ENCODE results near the gene KRT83.
A peak's percentile ranks its signal among the peaks of the same experiment; 100 is the strongest.
"Not testable (repeated sequence)": the region's sequence is repeated elsewhere in the genome, so short reads cannot be mapped to it uniquely, and the experiment has no call there.

KRT83 gene

GRCh38 chr12:52306731-52307130 is 14.5 kb downstream of the KRT83 start:
- Histone ChIP-seq H3K9me2 (replicated peaks; ENCODE audit: control insufficient read depth, low read length) (no peaks in the 10 kb centered on the region), H3K4me1 (ENCODE audit: control insufficient read depth, low read length) (peaks cover 8% of the 10 kb centered on the region), H3K27me3 (ENCODE audit: control insufficient read depth, low read length) (peaks cover 39% of the 10 kb centered on the region), H3K9me3 (ENCODE audit: control insufficient read depth, insufficient read depth, low read length) (no peaks in the 10 kb centered on the region), H4K20me1 (ENCODE audit: control insufficient read depth, insufficient read depth, low read depth, low read length) (peaks cover 5% of the 10 kb centered on the region; the same call in 1 of the 2 replicates), H3K27ac (ENCODE audit: low read depth, low read length) (no peak overlapping the region), H3K79me2 (ENCODE audit: control insufficient read depth, low read length) (no peaks in the 10 kb centered on the region), H3K4me2 (ENCODE audit: low read length) (no peak overlapping the region), H3K36me3 (ENCODE audit: control insufficient read depth, low read length) (no peaks in the 10 kb centered on the region), H3K4me3 (ENCODE audit: low read length) (no peak overlapping the region), H3F3A (ENCODE audit: control insufficient read depth, insufficient read depth) (no peaks in the 10 kb centered on the region)
- TF ChIP-seq EZH2phosphoT487 (IDR thresholded peaks at IDR 0.05; ENCODE audit: borderline replicate concordance, low read length) (no peak), CTCF (IDR thresholded peaks at IDR 0.05; ENCODE audit: low read depth, low read length, poor library complexity, severe bottlenecking) (no peak)

GRCh38 chr12:52305921-52306705 is 15.1 kb downstream of the KRT83 start:
- Histone ChIP-seq H3K27me3 (ENCODE audit: control insufficient read depth, low read length) (peaks cover 33% of the 10 kb centered on the region), H3K4me2 (ENCODE audit: low read length) (no peak overlapping the region), H3K27ac (ENCODE audit: low read depth, low read length) (no peak overlapping the region), H3K36me3 (ENCODE audit: control insufficient read depth, low read length) (no peaks in the 10 kb centered on the region), H3K4me3 (ENCODE audit: low read length) (no peak overlapping the region), H3K4me1 (ENCODE audit: control insufficient read depth, low read length) (peaks cover 8% of the 10 kb centered on the region), H3K79me2 (ENCODE audit: control insufficient read depth, low read length) (no peaks in the 10 kb centered on the region), H4K20me1 (ENCODE audit: control insufficient read depth, insufficient read depth, low read depth, low read length) (peaks cover 5% of the 10 kb centered on the region; the same call in 1 of the 2 replicates), H3F3A (ENCODE audit: control insufficient read depth, insufficient read depth) (no peaks in the 10 kb centered on the region), H3K9me3 (ENCODE audit: control insufficient read depth, insufficient read depth, low read length) (no peaks in the 10 kb centered on the region), H3K9me2 (replicated peaks; ENCODE audit: control insufficient read depth, low read length) (no peaks in the 10 kb centered on the region)
- TF ChIP-seq CTCF (IDR thresholded peaks at IDR 0.05; ENCODE audit: low read depth, low read length, poor library complexity, severe bottlenecking) (peak; percentile 47), EZH2phosphoT487 (IDR thresholded peaks at IDR 0.05; ENCODE audit: borderline replicate concordance, low read length) (no peak)

- H3K4me3 ChIP-seq (ENCODE audit: low read length); H3K27ac ChIP-seq (ENCODE audit: low read depth, low read length); H3K9me3 ChIP-seq (ENCODE audit: control insufficient read depth, insufficient read depth, low read length); H3K79me2 ChIP-seq (ENCODE audit: control insufficient read depth, low read length); H3K4me2 ChIP-seq (ENCODE audit: low read length); H3F3A ChIP-seq (ENCODE audit: control insufficient read depth, insufficient read depth); H4K20me1 ChIP-seq (ENCODE audit: control insufficient read depth, insufficient read depth, low read depth, low read length); H3K4me1 ChIP-seq (ENCODE audit: control insufficient read depth, low read length); H3K9me2 ChIP-seq (replicated peaks; ENCODE audit: control insufficient read depth, low read length); H3K36me3 ChIP-seq (ENCODE audit: control insufficient read depth, low read length): not testable (repeated sequence)
- H3K27me3 ChIP-seq (ENCODE audit: control insufficient read depth, low read length), result peaks cover 27% of the 10 kb centered on the region
These were observed 16.2 kb downstream of the KRT83 start for GRCh38 chr12:52304941-52305411.

GRCh38 chr12:52302242-52302914 is 18.8 kb downstream of the KRT83 start:
- H3K9me2 ChIP-seq (replicated peaks; ENCODE audit: control insufficient read depth, low read length); H3K36me3 ChIP-seq (ENCODE audit: control insufficient read depth, low read length); H3K27ac ChIP-seq (ENCODE audit: low read depth, low read length); H3K79me2 ChIP-seq (ENCODE audit: control insufficient read depth, low read length); H3K4me2 ChIP-seq (ENCODE audit: low read length); H4K20me1 ChIP-seq (ENCODE audit: control insufficient read depth, insufficient read depth, low read depth, low read length); H3K4me3 ChIP-seq (ENCODE audit: low read length); H3K4me1 ChIP-seq (ENCODE audit: control insufficient read depth, low read length); H3K9me3 ChIP-seq (ENCODE audit: control insufficient read depth, insufficient read depth, low read length); H3F3A ChIP-seq (ENCODE audit: control insufficient read depth, insufficient read depth): not testable (repeated sequence)
- peaks cover 16% of the 10 kb centered on the region for H3K27me3 ChIP-seq (ENCODE audit: control insufficient read depth, low read length)

- not testable (repeated sequence) for H3K4me3 ChIP-seq (ENCODE audit: low read length); H3K36me3 ChIP-seq (ENCODE audit: control insufficient read depth, low read length); H3F3A ChIP-seq (ENCODE audit: control insufficient read depth, insufficient read depth); H3K4me2 ChIP-seq (ENCODE audit: low read length); H3K9me3 ChIP-seq (ENCODE audit: control insufficient read depth, insufficient read depth, low read length); H3K9me2 ChIP-seq (replicated peaks; ENCODE audit: control insufficient read depth, low read length); H3K27ac ChIP-seq (ENCODE audit: low read depth, low read length); H4K20me1 ChIP-seq (ENCODE audit: control insufficient read depth, insufficient read depth, low read depth, low read length); H3K79me2 ChIP-seq (ENCODE audit: control insufficient read depth, low read length); H3K4me1 ChIP-seq (ENCODE audit: control insufficient read depth, low read length)
- peaks cover 19% of the 10 kb centered on the region for H3K27me3 ChIP-seq (ENCODE audit: control insufficient read depth, low read length)
These were observed 19.5 kb downstream of the KRT83 start for GRCh38 chr12:52301721-52302120.

All from DOHH2 (cell line).